HG03575 (cell line): ENCODE results near the gene MYMK.

Source experiments
- ATAC-seq: cut with Tn5 transposase; IDR thresholded peaks from one replicate; pipeline ENCODE4 v1.9.1; 2021; ENCODE audit not compliant: unreplicated experiment, insufficient number of reproducible peaks, low FRiP score; ENCODE audit errors: extremely low read depth

MYMK gene

DNA sequence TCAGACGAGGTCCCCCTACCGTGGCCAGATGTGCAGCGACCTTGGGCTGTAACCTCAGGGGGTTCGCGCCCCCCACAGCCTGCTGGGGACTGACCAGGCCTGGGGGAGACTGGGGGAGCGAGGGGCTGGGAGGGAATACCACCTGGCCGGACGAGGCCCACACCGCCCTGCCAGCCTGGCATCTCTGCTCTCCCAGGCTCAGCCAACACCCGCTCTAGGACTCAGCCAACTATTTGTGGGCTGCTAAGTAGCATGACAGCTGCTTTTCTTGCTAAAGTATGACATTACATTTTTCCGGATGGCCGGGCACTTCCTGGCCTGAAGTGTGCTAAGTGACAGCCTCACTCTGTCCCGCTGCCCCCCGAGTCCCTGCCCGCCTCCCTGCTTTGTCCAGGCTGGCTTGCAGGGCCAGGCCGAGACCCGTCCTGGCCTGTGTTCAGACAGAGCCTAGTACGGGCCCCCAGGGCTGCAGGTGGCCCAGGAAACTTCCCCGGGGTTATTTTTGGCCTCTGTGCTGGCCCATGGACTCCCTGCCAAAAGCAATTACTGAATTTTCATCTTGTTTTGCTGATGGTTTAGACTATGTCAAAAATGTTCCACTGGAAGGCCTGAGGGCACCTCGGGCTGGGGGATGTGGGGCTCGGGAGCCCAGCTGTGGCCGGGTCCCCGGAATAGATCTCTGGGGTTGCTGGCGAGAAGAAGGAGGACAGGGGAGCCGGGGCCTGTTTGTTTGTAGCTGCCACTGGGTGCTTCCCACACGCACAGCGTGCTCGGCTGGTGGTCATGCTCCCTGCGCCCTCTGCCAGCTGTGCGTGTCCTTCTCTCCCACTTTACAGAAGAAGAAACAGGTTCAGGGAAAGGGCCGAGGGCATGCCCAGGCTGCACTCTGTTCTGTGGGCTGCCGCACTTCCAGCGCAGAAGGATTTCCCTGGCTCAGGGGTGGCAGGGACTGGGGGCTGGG is 32.4 kb downstream of the MYMK start:
- no peak for ATAC-seq

DNA sequence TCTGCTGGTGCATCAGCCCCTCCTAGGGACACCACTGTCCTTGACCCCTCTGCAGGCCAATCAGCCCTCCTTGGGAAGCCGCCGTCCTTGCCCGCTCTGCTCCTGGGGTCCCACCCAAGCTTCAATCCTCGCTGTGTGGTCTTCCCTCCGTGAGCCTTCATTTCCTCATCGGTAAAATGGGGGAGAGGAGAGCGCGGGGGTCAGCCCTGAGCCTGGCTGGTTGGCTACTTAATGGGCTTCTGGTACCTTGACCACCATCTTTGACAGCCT is 33.2 kb downstream of the MYMK start:
- ATAC-seq = no peak

DNA sequence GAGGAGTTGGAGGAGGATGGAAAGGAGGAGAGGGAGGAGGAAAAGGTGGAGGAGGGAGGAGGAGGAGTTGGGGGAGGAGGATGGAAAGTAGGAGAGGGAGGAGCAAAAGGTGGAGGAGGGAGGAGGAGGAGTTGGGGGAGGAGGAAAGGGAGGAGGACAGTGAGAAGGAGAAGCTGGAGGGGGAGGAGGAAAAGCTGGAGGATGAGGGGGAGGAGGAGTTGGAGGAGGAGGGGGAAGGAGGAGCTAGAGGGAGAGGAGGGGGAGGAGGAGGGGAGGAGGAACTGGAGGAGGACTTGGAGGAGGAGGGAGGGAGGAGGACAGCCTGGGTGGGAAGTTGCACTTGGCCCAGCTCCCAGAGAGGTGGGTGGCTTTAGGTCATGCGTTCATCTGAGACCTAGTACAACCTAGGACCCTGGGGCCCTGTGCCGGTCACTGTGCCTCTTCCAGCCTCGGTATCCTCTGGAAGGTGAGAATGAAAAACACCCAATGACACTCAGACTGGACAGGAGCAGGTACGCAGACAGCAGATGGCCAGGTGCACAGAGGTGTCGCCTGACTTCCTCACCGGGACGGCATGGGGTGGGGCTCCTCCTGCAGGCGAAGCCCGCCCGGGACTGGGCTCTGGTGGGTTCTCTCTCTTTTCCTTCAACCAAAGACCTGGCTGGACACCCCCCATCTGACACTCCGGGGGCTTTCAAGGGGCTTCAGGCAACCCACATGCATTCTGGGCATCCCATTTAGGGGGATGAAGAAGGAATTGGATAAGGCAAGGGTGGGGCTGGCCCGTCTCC is 33.7 kb downstream of the MYMK start:
- ATAC-seq = no peak

DNA sequence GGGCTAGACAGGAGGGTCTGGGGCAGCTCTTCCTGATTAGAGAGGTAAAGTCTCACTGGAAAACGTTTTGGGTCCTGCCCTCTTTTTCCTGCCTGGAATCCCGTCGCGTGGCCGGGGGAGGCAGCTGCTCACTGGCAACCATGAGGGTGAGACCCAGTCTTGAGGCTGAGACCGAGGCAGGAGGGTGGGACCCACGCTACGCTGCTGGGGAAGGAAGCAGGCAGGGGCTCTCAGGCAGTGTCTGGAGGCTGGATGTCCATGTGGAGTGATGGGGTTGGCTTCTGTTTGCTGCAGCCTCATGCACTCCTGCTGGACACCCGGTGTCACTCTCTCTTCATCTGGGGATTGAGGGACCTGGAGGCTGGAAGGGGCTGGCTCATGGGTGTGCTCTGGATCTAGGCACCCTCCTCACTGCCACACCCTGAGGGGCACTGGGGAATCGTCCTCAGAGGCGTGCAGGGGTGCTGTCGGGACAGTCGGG is 34.5 kb downstream of the MYMK start:
- no peak for ATAC-seq

DNA sequence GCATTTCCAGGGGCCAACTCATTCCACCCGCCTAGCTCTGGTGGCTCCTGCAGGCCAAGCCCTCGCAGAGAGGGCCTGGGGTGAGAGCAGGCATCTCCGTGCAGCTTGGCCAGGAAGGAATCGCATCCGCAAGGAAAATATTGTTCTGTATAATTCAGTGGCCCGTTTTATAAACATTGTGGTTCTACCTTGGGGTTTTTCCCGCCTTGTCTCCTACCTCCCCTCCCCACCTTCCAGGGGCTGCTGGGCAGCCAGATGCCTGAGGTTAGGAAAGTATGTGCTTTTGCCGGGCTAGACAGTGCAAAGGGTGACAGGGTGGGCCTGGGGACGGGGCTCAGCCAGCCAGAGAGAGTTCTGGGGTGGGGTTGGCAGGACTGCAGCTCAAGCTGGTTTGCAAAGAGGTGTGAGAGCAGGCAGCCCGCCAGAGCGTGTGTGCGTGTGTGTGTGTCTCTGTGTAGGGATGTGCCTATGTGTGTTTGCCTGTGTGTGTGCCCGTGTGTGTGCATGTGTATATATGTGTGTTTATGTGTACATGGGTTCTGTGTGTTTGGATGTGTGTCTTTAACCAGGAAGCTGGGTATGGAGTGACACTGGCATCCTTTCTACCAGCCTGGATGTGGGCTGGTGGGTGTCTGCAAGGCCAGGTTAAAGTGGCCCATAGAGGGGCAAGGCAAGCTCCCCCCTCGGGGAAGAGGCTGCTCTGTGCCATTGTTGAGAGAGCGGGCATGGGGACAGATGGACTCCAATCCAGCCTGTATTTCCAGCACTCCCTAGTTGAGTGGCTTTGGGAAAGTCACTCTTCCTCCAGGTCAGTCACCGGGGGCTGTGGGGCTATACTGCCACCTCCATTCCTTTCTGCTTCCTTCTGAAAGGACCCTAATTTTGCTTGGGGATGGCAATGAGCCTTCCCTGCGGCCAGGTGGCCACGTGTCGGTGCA is 35.2 kb downstream of the MYMK start:
- ATAC-seq = no peak

DNA sequence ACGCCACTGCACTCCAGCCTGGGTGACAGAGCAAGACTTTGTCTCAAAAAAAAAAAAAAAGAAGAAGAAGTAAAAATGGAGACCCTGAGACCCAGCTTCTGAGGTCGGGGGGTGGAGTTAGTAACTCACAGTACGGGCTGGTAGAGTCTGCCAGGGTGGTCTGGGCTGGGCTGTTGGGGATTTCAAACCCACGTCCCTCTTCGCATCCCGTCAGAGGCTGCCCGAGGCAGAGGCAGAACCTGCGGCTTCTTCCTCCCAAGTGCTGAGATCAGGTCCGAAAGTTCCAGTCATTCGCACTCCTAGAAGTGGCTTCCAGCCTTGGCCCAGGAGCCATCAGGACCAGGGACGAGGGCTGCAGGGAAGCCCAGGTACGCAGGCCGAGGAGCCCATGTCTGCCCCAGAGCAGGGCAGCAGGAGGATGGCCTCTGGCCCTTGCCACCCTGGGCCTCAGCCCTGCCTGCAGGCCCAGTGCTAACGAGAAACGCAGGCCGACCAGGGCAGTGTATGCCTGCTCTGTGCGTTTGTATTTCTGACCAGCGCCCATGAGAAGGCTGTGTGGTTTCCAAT is 36.0 kb downstream of the MYMK start:
- no peak for ATAC-seq

DNA sequence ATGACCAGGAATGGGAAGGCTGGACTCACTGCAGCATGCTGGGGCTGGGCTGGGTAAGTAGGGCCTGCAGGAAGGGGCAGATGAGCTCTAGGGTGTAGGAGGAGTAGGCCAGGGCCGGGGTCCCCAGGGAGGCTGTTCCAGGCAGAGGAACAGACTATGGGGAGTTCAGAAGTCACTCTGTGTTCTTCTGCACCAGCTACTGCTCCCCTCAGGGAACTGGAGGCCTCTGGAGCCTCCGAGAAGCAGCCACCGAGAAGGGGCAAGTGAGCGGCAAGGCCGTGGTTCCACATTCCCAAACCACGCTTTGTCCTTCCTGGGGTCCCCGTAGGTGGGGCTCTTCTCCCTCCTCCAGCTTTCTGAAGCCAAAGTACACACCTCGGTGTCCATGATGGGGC is 37.4 kb downstream of the MYMK start:
- no peak for ATAC-seq

DNA sequence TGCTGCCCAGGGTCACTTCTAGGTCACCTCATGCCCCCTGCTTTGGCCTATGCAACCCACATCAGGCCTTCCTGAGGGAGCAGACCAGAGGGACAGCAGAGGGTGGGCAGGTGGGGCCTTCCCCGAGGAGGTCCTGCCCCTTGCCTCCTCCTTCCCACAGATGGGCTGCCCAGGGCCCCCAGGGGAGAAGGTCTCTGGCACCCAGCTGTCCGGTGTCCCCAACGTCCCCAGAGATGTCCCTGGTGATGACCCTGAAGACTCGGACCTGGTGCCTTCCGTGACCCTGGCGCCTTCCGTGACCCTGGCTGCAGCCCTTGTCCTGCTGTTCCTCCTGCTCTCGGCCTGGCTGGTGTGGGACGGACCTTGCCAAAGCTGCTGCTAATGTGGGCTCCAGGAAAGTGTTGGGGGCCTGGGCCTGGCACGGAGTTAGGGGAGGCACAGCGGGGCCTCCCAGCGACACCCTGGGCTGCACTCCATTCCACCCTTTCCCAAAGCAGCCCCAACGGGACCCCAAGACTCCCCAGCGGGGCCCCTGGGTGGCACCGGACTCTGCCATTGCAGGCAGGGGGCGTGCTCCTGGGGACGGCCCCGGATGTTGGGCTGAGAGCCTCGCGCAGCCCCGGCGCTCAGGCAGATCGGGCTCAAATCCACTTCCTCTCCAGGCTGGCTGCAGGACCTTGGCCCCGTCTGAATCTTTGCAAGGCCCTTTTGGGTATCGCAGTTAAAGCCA is 39.1 kb downstream of the MYMK start:
- no peak for ATAC-seq

DNA sequence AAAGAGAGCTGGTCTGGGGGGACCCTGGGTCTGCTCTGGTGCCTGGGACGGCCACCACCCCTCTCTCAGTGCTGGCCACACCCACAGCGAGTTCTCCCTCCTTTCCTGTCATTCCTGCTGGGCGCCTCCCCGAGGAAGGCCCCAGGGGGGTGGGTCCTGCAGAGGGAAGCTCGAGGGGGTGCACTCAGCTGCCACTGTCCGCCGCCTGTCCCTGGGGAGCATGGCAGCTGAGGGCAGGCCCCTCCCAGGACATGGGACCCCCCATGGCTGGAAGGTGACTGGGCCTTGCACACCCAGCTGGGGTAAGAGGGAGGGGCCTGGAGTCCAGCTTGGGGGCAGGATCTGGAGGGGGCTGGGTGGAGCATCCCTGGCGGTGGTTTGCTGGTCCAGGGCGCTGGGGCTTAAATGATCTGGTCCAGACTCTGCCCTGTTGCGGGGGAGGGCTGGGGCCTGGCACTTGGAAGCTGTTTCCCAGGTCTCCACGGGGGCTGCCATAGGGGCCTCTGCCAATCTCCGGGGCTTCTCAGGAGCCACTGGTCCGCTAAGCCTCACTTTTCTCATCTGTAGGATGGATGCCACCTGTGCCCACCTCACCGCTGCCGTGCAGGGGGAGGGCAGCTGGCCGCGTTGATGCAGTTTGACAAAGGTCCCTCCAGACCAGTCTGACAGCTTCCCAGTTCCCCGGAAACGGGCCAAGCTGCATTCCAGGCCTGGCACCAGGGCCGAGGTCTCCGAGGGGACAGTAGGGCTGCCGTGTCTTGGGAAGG is 39.9 kb downstream of the MYMK start:
- no peak for ATAC-seq

DNA sequence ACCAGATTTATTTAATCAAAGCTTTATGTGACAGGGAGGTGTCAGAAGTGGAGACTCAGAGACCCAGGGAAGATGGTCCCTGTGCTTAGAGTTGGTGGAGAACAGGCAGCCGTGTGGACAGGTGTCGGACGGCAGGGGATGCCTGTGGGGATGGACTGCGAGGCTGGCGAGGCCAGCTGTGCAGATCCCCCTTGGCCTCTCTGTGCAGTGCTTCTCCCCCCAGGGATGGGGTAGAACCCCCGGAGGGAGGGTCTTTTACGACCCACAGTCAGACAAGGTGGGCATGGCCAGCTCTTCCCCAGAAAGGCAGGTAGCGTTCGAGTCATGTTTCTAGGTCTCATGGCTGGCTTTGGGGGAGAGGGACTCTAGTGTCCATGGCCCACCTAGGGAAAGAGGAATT is 41.1 kb downstream of the MYMK start:
- ATAC-seq = no peak

DNA sequence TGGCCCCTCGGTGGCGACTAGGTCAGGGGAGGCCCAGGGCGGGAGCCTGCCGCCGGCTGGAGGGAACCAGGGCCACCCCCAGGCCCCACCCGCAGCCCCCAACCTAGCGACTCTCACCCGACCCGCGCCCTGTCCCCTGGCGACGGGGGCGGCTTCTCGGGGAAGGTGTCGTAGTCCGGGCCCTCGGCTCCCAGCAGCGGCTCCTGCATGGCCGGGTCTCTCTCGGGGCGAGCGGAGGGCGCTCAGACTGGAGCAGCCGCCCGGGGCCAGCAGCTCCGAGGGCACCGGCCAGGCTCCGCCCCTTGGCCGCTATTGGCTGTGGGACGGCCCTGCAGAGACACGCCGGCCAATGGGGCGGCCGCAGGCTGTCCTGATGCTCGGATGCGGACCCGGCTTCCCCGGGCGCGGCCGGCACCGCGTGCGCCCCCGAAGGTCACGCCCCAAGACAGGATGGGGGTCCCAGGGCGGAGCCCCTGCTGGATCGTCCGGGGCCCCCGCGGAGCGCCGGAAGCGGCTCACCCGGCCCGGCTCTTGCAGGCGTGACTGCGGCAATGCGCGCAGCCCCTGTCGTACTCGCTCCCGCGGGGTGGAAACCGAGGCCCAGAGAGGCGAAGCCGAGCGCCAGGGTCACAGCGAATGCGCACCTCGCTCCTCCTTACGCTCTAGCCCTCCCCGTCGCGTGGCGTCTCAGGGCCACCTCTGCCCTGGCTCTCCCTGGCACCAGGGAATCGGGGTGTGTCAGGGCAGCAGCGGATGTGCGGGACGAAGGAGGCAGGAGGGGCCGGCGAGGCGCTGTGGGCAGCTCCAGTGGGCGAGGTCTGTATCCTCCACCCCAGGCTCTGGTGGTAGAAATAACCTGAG is 45.7 kb downstream of the MYMK start, which contains the start of gene SLC2A6:
TSS of gene SLC2A6 (minus strand) at position 249 of the 861 bp plus-strand sequence. CDS start at position 209, 40 bp downstream.
- no peak for ATAC-seq

DNA sequence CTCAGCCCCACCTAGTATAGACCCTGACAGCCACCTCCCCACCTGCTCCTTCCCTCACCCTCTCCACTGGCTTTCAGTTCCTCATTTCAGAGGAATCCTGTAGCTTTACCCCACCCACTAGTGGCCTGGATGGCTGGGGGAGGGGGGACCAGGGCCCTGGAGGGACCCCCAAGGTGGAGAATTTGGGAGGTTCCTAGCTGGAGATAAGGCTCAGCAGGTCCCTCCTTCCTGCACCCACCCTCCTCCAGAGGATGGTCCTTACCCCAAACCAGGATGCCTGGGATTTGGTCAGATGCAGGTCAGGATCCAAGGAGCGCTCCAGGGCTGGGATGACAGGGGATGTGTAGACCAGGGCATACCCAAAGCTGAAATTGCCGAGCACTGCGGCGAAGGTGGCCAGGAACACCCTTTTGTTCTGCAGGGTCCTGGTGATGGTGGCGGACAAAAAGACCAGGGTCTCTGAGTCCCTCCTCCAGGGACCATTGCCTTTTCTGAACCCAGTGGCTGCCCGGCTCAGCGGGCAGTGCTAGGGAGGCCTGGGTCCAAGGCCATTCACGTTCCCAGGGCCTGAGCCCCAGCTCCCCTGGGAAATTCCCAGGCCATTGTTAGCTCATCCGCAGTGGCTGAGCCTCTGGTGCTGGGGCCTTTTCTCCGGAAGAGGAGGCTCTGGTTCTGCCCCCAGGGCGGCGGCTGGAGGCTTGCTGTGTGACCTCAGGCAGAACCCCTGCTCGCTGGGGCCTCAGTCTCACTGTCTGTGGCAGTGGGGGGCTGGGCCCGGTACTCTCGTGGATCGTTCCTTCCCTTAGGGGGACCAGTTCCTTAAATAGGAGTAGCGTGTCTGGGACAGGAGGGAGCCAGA is 46.5 kb downstream of the MYMK start:
- ATAC-seq = no peak

DNA sequence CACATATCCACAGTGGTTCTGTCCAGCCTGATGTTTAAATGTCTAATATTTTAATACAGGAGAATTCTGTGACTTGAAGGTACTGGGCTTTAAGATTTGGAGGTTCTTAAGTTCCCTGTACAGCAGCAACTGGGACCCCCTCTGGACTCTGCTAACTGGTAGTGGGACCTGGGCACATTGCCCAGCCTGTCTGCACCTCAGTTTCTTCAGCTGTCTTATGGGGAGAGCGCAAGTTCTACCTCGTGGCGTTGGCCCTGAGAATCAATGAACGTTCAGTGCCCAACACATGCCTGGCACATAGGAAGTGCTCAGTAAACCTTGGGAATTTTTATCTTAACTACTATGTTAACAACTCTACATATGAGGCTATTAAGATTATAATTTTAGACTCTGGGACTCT is 47.3 kb downstream of the MYMK start:
- ATAC-seq = no peak

DNA sequence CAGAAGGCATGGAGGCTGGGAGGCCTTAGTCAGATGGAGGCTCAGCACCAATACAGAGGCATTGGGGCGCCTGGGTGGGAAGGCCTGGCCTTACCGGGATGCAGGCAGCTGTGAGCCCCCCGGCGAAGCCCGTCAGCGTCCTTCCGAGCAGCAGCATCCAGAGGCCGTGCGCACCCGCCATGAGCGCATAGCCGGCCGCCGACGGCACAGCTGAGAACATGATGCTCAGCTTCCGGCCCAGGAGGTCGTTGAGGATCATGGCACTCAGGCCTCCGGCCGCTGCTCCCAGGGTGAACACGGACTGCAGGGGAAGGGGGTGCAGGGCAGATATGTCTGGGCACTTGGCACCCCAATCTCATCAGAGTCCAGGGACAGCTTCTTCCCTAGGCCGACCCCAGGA is 47.8 kb downstream of the MYMK start:
- no peak for ATAC-seq

DNA sequence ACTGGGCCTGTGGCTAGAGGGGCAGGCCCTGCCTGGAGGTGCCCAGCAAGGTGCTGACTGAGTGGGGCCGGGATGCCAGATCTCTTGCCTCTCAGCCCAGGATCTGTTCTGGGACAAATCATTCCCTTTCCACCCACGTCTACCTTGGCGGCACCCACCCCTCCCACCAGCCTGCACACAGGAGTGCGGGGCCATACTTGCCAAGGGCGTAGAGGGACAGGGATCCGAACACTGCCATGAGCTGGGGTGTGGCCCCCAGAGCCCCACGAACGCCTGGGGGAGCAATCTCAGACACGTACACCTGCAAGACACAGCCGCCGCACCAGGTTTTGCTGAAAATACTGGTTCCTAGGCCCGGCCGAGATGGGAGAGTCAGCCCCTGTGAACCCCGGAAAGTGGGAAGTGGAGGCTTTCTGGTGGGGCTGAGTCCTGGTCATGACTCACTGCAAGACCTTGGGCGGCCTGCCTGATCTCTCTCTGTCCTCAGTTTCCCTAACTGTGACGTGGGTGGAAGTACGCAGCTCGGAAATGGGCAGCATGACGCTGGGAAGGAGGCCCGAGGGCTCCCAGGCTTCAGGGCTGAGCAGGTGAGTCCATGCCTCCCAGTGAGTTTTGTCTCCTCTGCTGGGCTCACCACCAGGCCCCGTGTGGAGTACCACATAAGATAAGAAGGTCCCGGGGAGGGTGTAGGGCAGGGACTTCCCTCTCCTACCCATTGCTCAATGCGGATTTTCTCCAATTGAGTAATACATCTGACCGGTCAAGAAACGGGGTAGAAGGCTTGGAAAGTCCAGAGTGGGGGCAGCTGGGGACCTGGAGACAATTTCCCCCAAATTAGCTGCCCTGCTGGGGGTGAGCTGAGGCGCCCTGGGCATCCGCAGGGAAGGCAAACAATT is 48.5 kb downstream of the MYMK start:
- no peak for ATAC-seq
